ENCODE data around the gene EIF4G2. TPM values are rescaled to one million over a fixed set of nuclear protein-coding genes. Genes with fewer than 3 reads are reported as not detected.

EIF4G2 gene
- polyA plus RNA-seq, 4 donors, result 208 to 449 (median 245) TPM

DNA sequence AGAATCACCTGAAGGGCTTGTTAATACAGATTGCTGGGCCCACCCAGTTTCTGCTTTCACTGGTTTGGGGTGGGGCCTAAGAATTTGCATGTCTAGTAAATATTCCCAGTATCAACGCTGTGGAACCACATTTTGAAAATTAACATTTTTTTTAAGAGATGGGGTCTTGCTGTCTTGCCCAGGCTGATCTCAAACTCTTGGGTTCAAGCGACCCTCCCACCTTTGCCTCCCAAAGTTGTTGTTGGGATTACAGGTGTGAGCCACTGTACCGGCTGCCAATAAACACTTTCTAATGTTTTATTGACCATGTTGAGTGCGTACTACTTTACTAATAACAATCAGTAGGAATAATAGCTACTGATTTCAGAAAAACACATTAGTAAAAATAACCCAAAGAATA, 2.5 kb downstream of the EIF4G2 start:
- H3K4me3 ChIP-seq (ENCODE audit: low read depth in 1 of 3, low read length in 3 of 3), result no peak overlapping the region
- H3K27me3 ChIP-seq (ENCODE audit: control insufficient read depth in 3 of 3, insufficient read depth in 3 of 3, low read length in 3 of 3), result no peaks in the 10 kb centered on the region
- no peak for FAIRE-seq
- WGBS, 3 donors, result 31 to 60% (median 44%) methylated on average over 4 of the region's 4 CpGs
- peaks cover 13 to 36% (median 31%) of the 10 kb centered on the region in 3 donors for H3K36me3 ChIP-seq (ENCODE audit: control insufficient read depth in 3 of 3, insufficient read depth in 2 of 3, low read depth in 1 of 3, low read length in 3 of 3)
- no peak for DNase-seq
- peaks cover 2 to 7% (median 3%) of the 10 kb centered on the region in 3 donors for H3K4me1 ChIP-seq (ENCODE audit: control insufficient read depth in 3 of 3, insufficient read depth in 2 of 3, low read depth in 1 of 3, low read length in 2 of 3)
- H3K9me3 ChIP-seq (ENCODE audit: control insufficient read depth in 2 of 2, insufficient read depth in 1 of 2, low read depth in 1 of 2, low read length in 1 of 2), result no peaks in the 10 kb centered on the region
- no peak overlapping the region for H3K27ac ChIP-seq (ENCODE audit: low read depth in 1 of 3, low read length in 2 of 3)

DNA sequence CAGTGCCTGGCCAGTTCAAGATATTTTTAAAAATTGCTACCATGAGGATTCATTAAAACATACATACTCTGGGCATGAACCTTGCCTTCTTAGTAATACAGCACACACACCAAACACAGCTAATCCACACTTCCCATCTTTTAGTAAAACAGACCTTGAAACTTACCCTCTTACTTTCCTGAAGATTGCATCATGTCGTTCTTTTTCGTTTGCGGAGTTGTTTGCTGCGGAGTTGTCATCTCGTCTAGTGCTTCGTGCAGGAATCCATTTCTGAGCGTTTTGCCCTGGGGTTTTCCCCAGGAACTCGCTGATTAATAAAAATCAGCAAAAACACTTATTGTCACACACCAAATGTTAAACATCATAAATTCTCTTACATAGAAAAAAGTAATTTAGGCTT, 3.0 kb downstream of the EIF4G2 start:
- H3K4me3 ChIP-seq (ENCODE audit: low read depth in 1 of 3, low read length in 3 of 3), result no peak overlapping the region
- no peaks in the 10 kb centered on the region for H3K27me3 ChIP-seq (ENCODE audit: control insufficient read depth in 3 of 3, insufficient read depth in 3 of 3, low read length in 3 of 3)
- peaks cover 14 to 36% (median 31%) of the 10 kb centered on the region in 3 donors for H3K36me3 ChIP-seq (ENCODE audit: control insufficient read depth in 3 of 3, insufficient read depth in 2 of 3, low read depth in 1 of 3, low read length in 3 of 3)
- WGBS, 3 donors, result 48 to 68% (median 51%) methylated on average over 8 of the region's 8 CpGs
- H3K9me3 ChIP-seq (ENCODE audit: control insufficient read depth in 2 of 2, insufficient read depth in 1 of 2, low read depth in 1 of 2, low read length in 1 of 2), result no peaks in the 10 kb centered on the region
- FAIRE-seq (no peak), DNase-seq (no peak)
- H3K27ac ChIP-seq (ENCODE audit: low read depth in 1 of 3, low read length in 2 of 3), result no peak overlapping the region
- H3K4me1 ChIP-seq (ENCODE audit: control insufficient read depth in 3 of 3, insufficient read depth in 2 of 3, low read depth in 1 of 3, low read length in 2 of 3), result peaks cover 2 to 7% (median 3%) of the 10 kb centered on the region in 3 donors

GRCh38 chr11:10803676-10804075, 5.0 kb downstream of the EIF4G2 start:
- FAIRE-seq (no peak), DNase-seq (no peak)
- H3K27ac ChIP-seq (ENCODE audit: low read depth in 1 of 3, low read length in 2 of 3), result no peak overlapping the region
- H3K36me3 ChIP-seq (ENCODE audit: control insufficient read depth in 3 of 3, insufficient read depth in 2 of 3, low read depth in 1 of 3, low read length in 3 of 3), result peaks cover 27 to 46% (median 38%) of the 10 kb centered on the region in 3 donors
- H3K9me3 ChIP-seq (ENCODE audit: control insufficient read depth in 2 of 2, insufficient read depth in 1 of 2, low read depth in 1 of 2, low read length in 1 of 2), result no peaks in the 10 kb centered on the region
- H3K27me3 ChIP-seq (ENCODE audit: control insufficient read depth in 3 of 3, insufficient read depth in 3 of 3, low read length in 3 of 3), result no peaks in the 10 kb centered on the region
- WGBS, 3 donors, result 63 to 73% (median 71%) methylated on average over 6 of the region's 6 CpGs
- peaks cover 2 to 7% (median 3%) of the 10 kb centered on the region in 3 donors for H3K4me1 ChIP-seq (ENCODE audit: control insufficient read depth in 3 of 3, insufficient read depth in 2 of 3, low read depth in 1 of 3, low read length in 2 of 3)
- no peak overlapping the region for H3K4me3 ChIP-seq (ENCODE audit: low read depth in 1 of 3, low read length in 3 of 3)

- FAIRE-seq, result no peak
These were observed 8.4 kb downstream of the EIF4G2 start for GRCh38 chr11:10800292-10800691.

GRCh38 chr11:10798330-10798928, 10.3 kb downstream of the EIF4G2 start:
- Histone ChIP-seq H3K27ac (ENCODE audit: low read depth in 1 of 3, low read length in 2 of 3) (no peak overlapping the region), H3K4me1 (ENCODE audit: control insufficient read depth in 3 of 3, insufficient read depth in 2 of 3, low read depth in 1 of 3, low read length in 2 of 3) (no peaks in the 10 kb centered on the region), H3K4me3 (ENCODE audit: low read depth in 1 of 3, low read length in 3 of 3) (no peak overlapping the region), H3K9me3 (ENCODE audit: control insufficient read depth in 2 of 2, insufficient read depth in 1 of 2, low read depth in 1 of 2, low read length in 1 of 2) (no peaks in the 10 kb centered on the region), H3K27me3 (ENCODE audit: control insufficient read depth in 3 of 3, insufficient read depth in 3 of 3, low read length in 3 of 3) (no peaks in the 10 kb centered on the region), H3K36me3 (ENCODE audit: control insufficient read depth in 3 of 3, insufficient read depth in 2 of 3, low read depth in 1 of 3, low read length in 3 of 3) (peaks cover 24 to 41% (median 35%) of the 10 kb centered on the region in 3 donors)
- no peak for DNase-seq
- WGBS, 3 donors, result 61 to 69% (median 62%) methylated on average over 4 of the region's 4 CpGs
- FAIRE-seq, result no peak

More at GRCh38 chr11:10800292-10800691, 8.4 kb downstream of the EIF4G2 start:
- Histone ChIP-seq H3K4me3 (ENCODE audit: low read depth in 1 of 3, low read length in 3 of 3) (no peak overlapping the region), H3K9me3 (ENCODE audit: control insufficient read depth in 2 of 2, insufficient read depth in 1 of 2, low read depth in 1 of 2, low read length in 1 of 2) (no peaks in the 10 kb centered on the region), H3K27ac (ENCODE audit: low read depth in 1 of 3, low read length in 2 of 3) (no peak overlapping the region), H3K27me3 (ENCODE audit: control insufficient read depth in 3 of 3, insufficient read depth in 3 of 3, low read length in 3 of 3) (no peaks in the 10 kb centered on the region), H3K36me3 (ENCODE audit: control insufficient read depth in 3 of 3, insufficient read depth in 2 of 3, low read depth in 1 of 3, low read length in 3 of 3) (peaks cover 29 to 49% (median 38%) of the 10 kb centered on the region in 3 donors), H3K4me1 (ENCODE audit: control insufficient read depth in 3 of 3, insufficient read depth in 2 of 3, low read depth in 1 of 3, low read length in 2 of 3) (no peaks in the 10 kb centered on the region)
- 72 to 85% (median 78%) methylated on average over 2 of the region's 2 CpGs for WGBS, 3 donors
- no peak for DNase-seq

- 74 to 91% (median 81%) methylated on average over 3 of the region's 3 CpGs for WGBS, 3 donors
- no peaks in the 10 kb centered on the region for H3K4me1 ChIP-seq (ENCODE audit: control insufficient read depth in 3 of 3, insufficient read depth in 2 of 3, low read depth in 1 of 3, low read length in 2 of 3)
- H3K27me3 ChIP-seq (ENCODE audit: control insufficient read depth in 3 of 3, insufficient read depth in 3 of 3, low read length in 3 of 3), result no peaks in the 10 kb centered on the region
- DNase-seq (no peak), FAIRE-seq (no peak)
- H3K4me3 ChIP-seq (ENCODE audit: low read depth in 1 of 3, low read length in 3 of 3), result no peak overlapping the region
- no peaks in the 10 kb centered on the region for H3K9me3 ChIP-seq (ENCODE audit: control insufficient read depth in 2 of 2, insufficient read depth in 1 of 2, low read depth in 1 of 2, low read length in 1 of 2)
- H3K27ac ChIP-seq (ENCODE audit: low read depth in 1 of 3, low read length in 2 of 3), result no peak overlapping the region
- peaks cover 20 to 37% (median 30%) of the 10 kb centered on the region in 3 donors for H3K36me3 ChIP-seq (ENCODE audit: control insufficient read depth in 3 of 3, insufficient read depth in 2 of 3, low read depth in 1 of 3, low read length in 3 of 3)
These were observed 11.2 kb downstream of the EIF4G2 start for GRCh38 chr11:10797531-10797930.

DNA sequence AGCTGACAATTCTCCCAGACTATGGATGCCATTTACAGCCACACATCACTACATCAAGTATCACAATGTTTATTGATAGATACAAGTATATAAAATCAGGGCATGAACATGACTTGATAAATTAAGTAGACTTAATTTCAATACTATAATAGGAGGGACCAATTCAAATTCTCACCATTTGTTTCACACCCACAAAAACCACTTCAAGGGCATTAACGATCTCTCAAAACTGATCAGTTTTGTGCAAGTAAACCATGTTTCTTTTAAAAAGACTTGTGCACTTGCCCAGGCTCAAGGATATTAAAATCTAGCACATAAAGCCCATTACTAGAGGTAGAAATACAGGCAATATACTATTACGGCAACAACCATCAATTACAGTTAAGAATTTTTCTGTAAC, 11.7 kb downstream of the EIF4G2 start:
- DNase-seq, result no peak
- FAIRE-seq, result no peak
- Histone ChIP-seq H3K9me3 (ENCODE audit: control insufficient read depth in 2 of 2, insufficient read depth in 1 of 2, low read depth in 1 of 2, low read length in 1 of 2) (no peaks in the 10 kb centered on the region), H3K27me3 (ENCODE audit: control insufficient read depth in 3 of 3, insufficient read depth in 3 of 3, low read length in 3 of 3) (no peaks in the 10 kb centered on the region), H3K27ac (ENCODE audit: low read depth in 1 of 3, low read length in 2 of 3) (no peak overlapping the region), H3K4me1 (ENCODE audit: control insufficient read depth in 3 of 3, insufficient read depth in 2 of 3, low read depth in 1 of 3, low read length in 2 of 3) (no peaks in the 10 kb centered on the region), H3K36me3 (ENCODE audit: control insufficient read depth in 3 of 3, insufficient read depth in 2 of 3, low read depth in 1 of 3, low read length in 3 of 3) (peaks cover 15 to 32% (median 30%) of the 10 kb centered on the region in 3 donors), H3K4me3 (ENCODE audit: low read depth in 1 of 3, low read length in 3 of 3) (no peak overlapping the region)
- WGBS, 3 donors, result 80 to 81% (median 81%) methylated on average over 2 of the region's 2 CpGs

- H3K27me3 ChIP-seq (ENCODE audit: control insufficient read depth in 3 of 3, insufficient read depth in 3 of 3, low read length in 3 of 3), result peaks cover 0 to 3% (median 0%) of the 10 kb centered on the region in 3 donors
- DNase-seq, result no peak
- H3K27ac ChIP-seq (ENCODE audit: low read depth in 1 of 3, low read length in 2 of 3), result no peak overlapping the region
- FAIRE-seq, result no peak
- H3K4me1 ChIP-seq (ENCODE audit: control insufficient read depth in 3 of 3, insufficient read depth in 2 of 3, low read depth in 1 of 3, low read length in 2 of 3), result no peaks in the 10 kb centered on the region
- WGBS, 3 donors, result 69 to 79% (median 79%) methylated on average over 2 of the region's 2 CpGs
- no peak overlapping the region for H3K4me3 ChIP-seq (ENCODE audit: low read depth in 1 of 3, low read length in 3 of 3)
- H3K9me3 ChIP-seq (ENCODE audit: control insufficient read depth in 2 of 2, insufficient read depth in 1 of 2, low read depth in 1 of 2, low read length in 1 of 2), result no peaks in the 10 kb centered on the region
- H3K36me3 ChIP-seq (ENCODE audit: control insufficient read depth in 3 of 3, insufficient read depth in 2 of 3, low read depth in 1 of 3, low read length in 3 of 3), result peaks cover 13 to 30% (median 26%) of the 10 kb centered on the region in 3 donors
These were observed 12.5 kb downstream of the EIF4G2 start for GRCh38 chr11:10796191-10796590.

Data from small intestine (tissue), 7 donors.